ENCODE results near the gene PTPRH.
"Not testable (repeated sequence)": the region's sequence is repeated elsewhere in the genome, so short reads cannot be mapped to it uniquely, and the experiment has no call there.

PTPRH gene

GRCh38 chr19:55173714-55174409 is 35.4 kb downstream of the PTPRH start:
- TF ChIP-seq, protein P1, sequence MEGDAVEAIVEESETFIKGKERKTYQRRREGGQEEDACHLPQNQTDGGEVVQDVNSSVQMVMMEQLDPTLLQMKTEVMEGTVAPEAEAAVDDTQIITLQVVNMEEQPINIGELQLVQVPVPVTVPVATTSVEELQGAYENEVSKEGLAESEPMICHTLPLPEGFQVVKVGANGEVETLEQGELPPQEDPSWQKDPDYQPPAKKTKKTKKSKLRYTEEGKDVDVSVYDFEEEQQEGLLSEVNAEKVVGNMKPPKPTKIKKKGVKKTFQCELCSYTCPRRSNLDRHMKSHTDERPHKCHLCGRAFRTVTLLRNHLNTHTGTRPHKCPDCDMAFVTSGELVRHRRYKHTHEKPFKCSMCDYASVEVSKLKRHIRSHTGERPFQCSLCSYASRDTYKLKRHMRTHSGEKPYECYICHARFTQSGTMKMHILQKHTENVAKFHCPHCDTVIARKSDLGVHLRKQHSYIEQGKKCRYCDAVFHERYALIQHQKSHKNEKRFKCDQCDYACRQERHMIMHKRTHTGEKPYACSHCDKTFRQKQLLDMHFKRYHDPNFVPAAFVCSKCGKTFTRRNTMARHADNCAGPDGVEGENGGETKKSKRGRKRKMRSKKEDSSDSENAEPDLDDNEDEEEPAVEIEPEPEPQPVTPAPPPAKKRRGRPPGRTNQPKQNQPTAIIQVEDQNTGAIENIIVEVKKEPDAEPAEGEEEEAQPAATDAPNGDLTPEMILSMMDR (IDR thresholded peaks at IDR 0.05; ENCODE audit: low read depth, low read length, missing control alignments) = peak; percentile 23
- no peaks in the 10 kb centered on the region for H3K36me3 ChIP-seq (replicated peaks)
- H3K4me3 ChIP-seq (ENCODE audit: low read depth, low read length) = peak overlapping the region; percentile 50
- H3K27me3 ChIP-seq (replicated peaks) = no peaks in the 10 kb centered on the region
- DNase-seq = peak; percentile 62
- in situ Hi-C loops (cut with HindIII; ENCODE audit: low pct_ligation_motif_present, low sequenced_read_pairs) = loop anchor here (10.0 kb wide), 1 partner anchor 59 kb away; the partner anchor contains the start of gene PPP1R12C
- no peak overlapping the region for H3K27ac ChIP-seq

DNA sequence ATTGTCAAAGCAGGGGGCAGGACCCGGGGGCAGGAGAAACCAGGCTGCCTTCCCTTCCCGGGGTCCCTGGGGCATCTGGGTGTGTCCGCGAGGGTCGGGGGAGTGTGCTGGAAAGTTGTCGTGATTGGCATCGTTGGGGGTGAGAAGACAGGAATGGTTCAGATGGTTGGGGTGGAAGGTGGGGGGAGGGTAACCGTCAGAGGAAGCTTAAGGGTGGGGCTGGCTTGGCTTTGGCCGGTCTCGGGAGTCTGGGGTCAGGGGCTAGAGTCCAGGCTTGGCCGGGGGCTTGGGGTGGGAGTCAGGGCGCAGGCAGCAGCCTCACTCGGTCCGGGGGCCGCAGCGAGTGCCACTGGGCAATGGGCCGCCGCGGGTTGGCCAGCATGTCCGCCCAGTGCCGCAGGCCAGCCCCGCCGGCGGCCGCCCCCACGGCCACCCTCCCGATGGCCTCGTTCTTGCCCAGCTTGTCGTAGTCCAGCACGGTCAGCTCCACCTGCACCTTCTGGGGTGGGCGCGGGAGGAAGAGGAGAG is 36.1 kb downstream of the PTPRH start:
- in situ Hi-C loops (cut with HindIII; ENCODE audit: low pct_ligation_motif_present, low sequenced_read_pairs) = loop anchor here (10.0 kb wide), 1 partner anchor 58 kb away; the partner anchor contains the start of gene PPP1R12C
- TF ChIP-seq, protein P1 (IDR thresholded peaks at IDR 0.05; ENCODE audit: low read depth, low read length, missing control alignments) = no peak
- no peak overlapping the region for H3K27ac ChIP-seq

GRCh38 chr19:55172741-55173140 is 36.6 kb downstream of the PTPRH start:
- TF ChIP-seq, protein P1 (IDR thresholded peaks at IDR 0.05; ENCODE audit: low read depth, low read length, missing control alignments) = peak; percentile 34
- Histone ChIP-seq H3K36me3 (replicated peaks) (no peaks in the 10 kb centered on the region), H3K27me3 (replicated peaks) (no peaks in the 10 kb centered on the region), H3K4me3 (ENCODE audit: low read depth, low read length) (peak overlapping the region; percentile 50), H3K27ac (no peak overlapping the region)
- peak; percentile 62 for DNase-seq
- in situ Hi-C loops (cut with HindIII; ENCODE audit: low pct_ligation_motif_present, low sequenced_read_pairs) = loop anchor here (10.0 kb wide), 1 partner anchor 58 kb away; the partner anchor contains the start of gene PPP1R12C

More for the DNA sequence above, 36.1 kb downstream of the PTPRH start:
- no peaks in the 10 kb centered on the region for H3K27me3 ChIP-seq (replicated peaks)
- H3K4me3 ChIP-seq (ENCODE audit: low read depth, low read length) = peak overlapping the region; percentile 50
- no peak for DNase-seq
- no peaks in the 10 kb centered on the region for H3K36me3 ChIP-seq (replicated peaks)

- not testable (repeated sequence) for H3K27ac ChIP-seq; H3K27me3 ChIP-seq (replicated peaks); H3K4me3 ChIP-seq (ENCODE audit: low read depth, low read length); DNase-seq; H3K36me3 ChIP-seq (replicated peaks)
- in situ Hi-C loops (cut with HindIII; ENCODE audit: low pct_ligation_motif_present, low sequenced_read_pairs) = loop anchor here (10.0 kb wide), 1 partner anchor 58 kb away; the partner anchor contains the start of gene PPP1R12C
These were observed 37.0 kb downstream of the PTPRH start for GRCh38 chr19:55172318-55172717.

- no peaks in the 10 kb centered on the region for H3K27me3 ChIP-seq (replicated peaks)
These were observed 37.9 kb downstream of the PTPRH start for GRCh38 chr19:55171440-55171839.

DNA sequence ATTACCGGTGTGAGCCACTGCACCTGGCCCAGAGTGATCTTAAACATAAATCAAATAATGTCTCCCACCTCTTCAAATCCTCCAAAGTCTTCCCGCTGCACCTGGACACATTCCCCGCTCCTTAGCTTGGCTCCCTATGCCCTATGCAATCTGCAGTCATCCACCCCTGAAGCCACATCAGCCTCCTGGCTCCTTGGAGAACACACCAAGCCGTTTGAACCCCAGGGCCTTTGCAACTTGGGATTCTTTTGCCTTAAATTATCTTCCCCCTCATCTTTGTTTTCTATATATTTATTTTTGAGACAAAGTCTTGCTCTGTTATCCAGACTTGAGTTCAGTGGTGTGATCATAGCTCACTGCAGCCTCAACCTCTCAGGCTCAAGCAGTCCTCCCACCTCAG is 40.2 kb downstream of the PTPRH start:
- Histone ChIP-seq H3K27me3 (replicated peaks) (no peaks in the 10 kb centered on the region), H3K4me3 (ENCODE audit: low read depth, low read length) (no peak overlapping the region), H3K36me3 (replicated peaks) (no peaks in the 10 kb centered on the region), H3K27ac (no peak overlapping the region)
- in situ Hi-C loops (cut with HindIII; ENCODE audit: low pct_ligation_motif_present, low sequenced_read_pairs) = no loop called here
- DNase-seq = no peak
- TF ChIP-seq, protein P1 (IDR thresholded peaks at IDR 0.05; ENCODE audit: low read depth, low read length, missing control alignments) = no peak

More at GRCh38 chr19:55171440-55171839, 37.9 kb downstream of the PTPRH start:
- no peak for DNase-seq
- in situ Hi-C loops (cut with HindIII; ENCODE audit: low pct_ligation_motif_present, low sequenced_read_pairs) = loop anchor here (10.0 kb wide), 1 partner anchor 57 kb away; the partner anchor contains the start of gene PPP1R12C
- Histone ChIP-seq H3K27ac (no peak overlapping the region), H3K36me3 (replicated peaks) (no peaks in the 10 kb centered on the region), H3K4me3 (ENCODE audit: low read depth, low read length) (no peak overlapping the region)
- TF ChIP-seq, protein P1 (IDR thresholded peaks at IDR 0.05; ENCODE audit: low read depth, low read length, missing control alignments) = no peak

All from brain microvascular endothelial cell (primary cell).